Activated T-helper 17 cell treated with anti-CD3 and anti-CD28 coated beads, Interleukin-2, amount 50 U/mL, for 72 hours (primary cell): ENCODE results near the gene KRT80. TPM values are rescaled to one million over a fixed set of nuclear protein-coding genes. Genes with fewer than 3 reads are reported as not detected.
A peak's percentile ranks its signal among the peaks of the same experiment; 100 is the strongest.

Experiments
- ATAC-seq: fragments of 150-1000 bp; cut with Tn5 transposase; replicated peaks from 2 replicates; pipeline ENCODE4 v1.10.0; 2021; ENCODE audit warnings: mild to moderate bottlenecking, moderate library complexity
- H3K27ac Mint-ChIP-seq: one replicate; pipeline ENCODE4 v1.8.0; 2022; ENCODE audit warnings: mixed read lengths
- H3K27me3 Mint-ChIP-seq: one replicate; pipeline ENCODE4 v1.8.0; 2022; ENCODE audit warnings: mixed read lengths
- H3K36me3 Mint-ChIP-seq: one replicate; pipeline ENCODE4 v1.8.0; 2022; ENCODE audit warnings: low read depth, mild to moderate bottlenecking, mixed read lengths
- H3K4me1 Mint-ChIP-seq: one replicate; pipeline ENCODE4 v1.8.0; 2022; ENCODE audit warnings: mixed read lengths
- H3K4me3 Mint-ChIP-seq: one replicate; pipeline ENCODE4 v1.8.0; 2022; ENCODE audit warnings: mild to moderate bottlenecking, mixed read lengths
- H3K9me3 Mint-ChIP-seq: one replicate; pipeline ENCODE4 v1.8.0; 2022; ENCODE audit warnings: mixed read lengths
- total RNA-seq, 2 donors: library from RNA; stranded (reverse); gene quantifications; one replicate each; pipeline ENCODE4 v1.2.3, GENCODE V29; 2022

The KRT80 gene
- total RNA-seq, 2 donors from 2014 or later: not detected

GRCh38 chr12:52187206-52187605 is 4.6 kb downstream of the KRT80 start:
- no peaks in the 10 kb centered on the region for H3K9me3 Mint-ChIP-seq
- H3K36me3 Mint-ChIP-seq: no peaks in the 10 kb centered on the region
- no peak for ATAC-seq
- peaks cover 6% of the 10 kb centered on the region for H3K4me1 Mint-ChIP-seq
- H3K4me3 Mint-ChIP-seq: no peak overlapping the region
- peaks cover 4% of the 10 kb centered on the region for H3K27me3 Mint-ChIP-seq
- no peak overlapping the region for H3K27ac Mint-ChIP-seq

DNA sequence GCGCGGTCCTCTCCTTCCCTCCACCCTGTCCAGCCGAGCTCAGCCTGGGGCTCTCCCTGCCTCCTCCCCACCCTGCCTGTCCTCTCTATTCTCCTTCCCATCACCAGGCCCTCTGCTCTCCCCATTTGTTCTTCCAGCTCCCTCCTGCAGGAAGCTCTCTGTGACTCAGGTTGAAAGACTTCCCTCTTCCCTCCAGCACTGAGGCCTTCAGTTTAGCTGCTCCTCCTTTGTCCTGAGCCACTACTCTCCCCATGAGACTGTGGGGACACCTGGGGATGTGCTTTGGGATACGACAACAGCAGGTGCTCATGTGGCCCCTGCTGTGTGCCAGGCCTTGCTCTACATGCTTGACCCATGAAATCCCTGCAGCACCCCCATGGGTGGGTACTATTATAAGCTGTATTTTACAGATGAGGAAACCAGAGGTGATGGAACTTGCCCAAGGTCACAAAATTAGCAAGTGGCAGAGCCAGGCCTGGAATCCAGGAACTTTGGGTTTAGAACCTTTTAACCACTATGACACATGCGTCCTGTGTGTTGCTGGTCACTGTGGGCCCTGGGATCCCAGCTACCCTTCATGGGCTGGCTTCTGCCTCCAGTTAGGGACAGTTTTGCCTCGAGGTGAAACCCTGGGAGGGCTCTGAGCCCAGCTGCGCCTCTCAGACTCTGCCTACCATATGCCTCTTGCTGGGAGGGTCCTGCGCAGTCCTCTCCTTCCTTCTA is 5.5 kb downstream of the KRT80 start:
- Mint-ChIP-seq H3K27ac (peak overlapping the region; percentile 10), H3K4me1 (peaks cover 5% of the 10 kb centered on the region), H3K27me3 (peaks cover 4% of the 10 kb centered on the region), H3K4me3 (no peak overlapping the region), H3K36me3 (no peaks in the 10 kb centered on the region), H3K9me3 (no peaks in the 10 kb centered on the region)
- no peak for ATAC-seq

DNA sequence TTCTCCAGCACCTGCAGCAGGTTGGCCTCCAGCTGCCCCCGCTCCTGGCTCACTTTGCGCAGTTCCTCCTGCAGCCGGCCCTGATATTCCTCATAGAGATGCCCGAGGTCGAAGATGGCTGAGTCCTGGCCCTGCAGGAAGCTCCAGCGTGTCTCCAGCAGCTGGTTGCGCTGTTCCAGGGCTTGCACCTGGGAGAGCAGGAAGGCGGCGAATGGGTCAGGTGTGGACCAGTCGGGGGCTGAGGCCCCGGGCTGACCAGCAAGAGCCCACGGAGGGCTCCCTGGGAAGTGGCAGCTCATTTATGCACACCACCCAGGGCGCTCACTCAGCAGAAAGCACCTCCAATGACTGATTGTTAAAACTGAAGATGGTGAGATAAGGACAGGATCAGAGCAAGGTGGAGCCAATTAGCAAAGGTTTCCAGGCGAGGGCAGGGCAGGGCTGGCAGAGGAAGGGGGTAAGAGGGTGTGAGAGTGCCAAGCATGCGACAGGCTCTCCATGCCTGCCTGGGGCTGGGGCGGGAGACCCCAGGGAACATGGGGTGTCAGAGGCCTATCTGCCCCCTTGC is 6.3 kb downstream of the KRT80 start:
- no peak overlapping the region for H3K4me3 Mint-ChIP-seq

DNA sequence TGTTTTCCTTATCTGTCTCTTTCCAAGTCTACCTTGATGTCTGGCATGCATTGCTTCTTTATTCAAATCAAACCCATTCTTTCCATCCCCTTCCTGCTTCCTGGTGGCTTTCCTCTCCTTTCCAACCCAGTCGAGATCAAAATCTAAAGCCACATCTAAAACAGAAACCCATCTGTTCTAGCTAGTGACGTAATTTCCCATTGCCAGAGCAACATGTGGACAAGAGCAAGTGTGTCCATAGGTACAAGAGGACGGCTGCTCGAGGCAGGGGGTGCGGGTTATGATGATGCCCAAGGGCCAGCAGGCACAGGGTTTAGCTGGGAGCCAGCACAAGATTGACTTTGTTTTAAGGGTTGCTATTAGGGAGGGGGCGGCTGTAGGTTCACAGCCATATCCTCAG is 7.0 kb downstream of the KRT80 start:
- Mint-ChIP-seq H3K27ac (no peak overlapping the region), H3K4me1 (peaks cover 5% of the 10 kb centered on the region), H3K27me3 (no peaks in the 10 kb centered on the region), H3K9me3 (no peaks in the 10 kb centered on the region), H3K4me3 (no peak overlapping the region), H3K36me3 (no peaks in the 10 kb centered on the region)
- ATAC-seq: no peak

More for the DNA sequence above, 6.3 kb downstream of the KRT80 start:
- no peaks in the 10 kb centered on the region for H3K9me3 Mint-ChIP-seq
- ATAC-seq: no peak
- no peaks in the 10 kb centered on the region for H3K36me3 Mint-ChIP-seq
- H3K27me3 Mint-ChIP-seq: peaks cover 1% of the 10 kb centered on the region
- no peak overlapping the region for H3K27ac Mint-ChIP-seq
- H3K4me1 Mint-ChIP-seq: peaks cover 5% of the 10 kb centered on the region

GRCh38 chr12:52183971-52184370 is 7.8 kb downstream of the KRT80 start:
- Mint-ChIP-seq H3K36me3 (no peaks in the 10 kb centered on the region), H3K27ac (no peak overlapping the region), H3K27me3 (no peaks in the 10 kb centered on the region), H3K4me1 (peaks cover 5% of the 10 kb centered on the region), H3K9me3 (no peaks in the 10 kb centered on the region), H3K4me3 (no peak overlapping the region)
- no peak for ATAC-seq

DNA sequence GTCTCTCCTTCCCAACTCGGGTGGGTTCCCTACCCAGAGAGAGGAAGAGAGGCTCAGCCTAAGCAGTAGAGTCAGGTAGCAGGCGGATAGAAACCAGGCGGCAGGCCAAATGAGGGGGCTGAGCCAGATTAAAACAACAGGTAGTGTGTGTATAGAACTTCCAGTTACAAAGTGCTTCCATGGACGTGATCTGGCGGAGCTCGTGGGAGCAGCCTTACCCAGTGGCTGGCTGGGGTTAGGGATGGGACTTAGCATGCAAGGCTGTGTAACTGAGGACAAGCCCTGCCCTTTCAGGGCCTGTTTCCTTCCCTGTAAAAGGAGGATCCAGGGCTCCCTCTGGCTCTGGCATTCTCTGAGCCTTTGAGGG is 8.3 kb downstream of the KRT80 start:
- H3K4me3 Mint-ChIP-seq: no peak overlapping the region
- H3K9me3 Mint-ChIP-seq: no peaks in the 10 kb centered on the region
- ATAC-seq: no peak

GRCh38 chr12:52182898-52183543 is 8.8 kb downstream of the KRT80 start:
- no peaks in the 10 kb centered on the region for H3K27me3 Mint-ChIP-seq
- no peaks in the 10 kb centered on the region for H3K9me3 Mint-ChIP-seq
- peaks cover 5% of the 10 kb centered on the region for H3K4me1 Mint-ChIP-seq
- no peak for ATAC-seq
- no peaks in the 10 kb centered on the region for H3K36me3 Mint-ChIP-seq
- no peak overlapping the region for H3K4me3 Mint-ChIP-seq
- H3K27ac Mint-ChIP-seq: no peak overlapping the region

More for the DNA sequence above, 8.3 kb downstream of the KRT80 start:
- no peaks in the 10 kb centered on the region for H3K27me3 Mint-ChIP-seq
- H3K27ac Mint-ChIP-seq: no peak overlapping the region
- H3K4me1 Mint-ChIP-seq: peaks cover 5% of the 10 kb centered on the region
- no peaks in the 10 kb centered on the region for H3K36me3 Mint-ChIP-seq

GRCh38 chr12:52182384-52182783 is 9.4 kb downstream of the KRT80 start:
- peaks cover 5% of the 10 kb centered on the region for H3K4me1 Mint-ChIP-seq
- H3K27me3 Mint-ChIP-seq: no peaks in the 10 kb centered on the region
- no peak overlapping the region for H3K27ac Mint-ChIP-seq
- no peak for ATAC-seq
- H3K4me3 Mint-ChIP-seq: no peak overlapping the region
- no peaks in the 10 kb centered on the region for H3K36me3 Mint-ChIP-seq
- H3K9me3 Mint-ChIP-seq: no peaks in the 10 kb centered on the region

DNA sequence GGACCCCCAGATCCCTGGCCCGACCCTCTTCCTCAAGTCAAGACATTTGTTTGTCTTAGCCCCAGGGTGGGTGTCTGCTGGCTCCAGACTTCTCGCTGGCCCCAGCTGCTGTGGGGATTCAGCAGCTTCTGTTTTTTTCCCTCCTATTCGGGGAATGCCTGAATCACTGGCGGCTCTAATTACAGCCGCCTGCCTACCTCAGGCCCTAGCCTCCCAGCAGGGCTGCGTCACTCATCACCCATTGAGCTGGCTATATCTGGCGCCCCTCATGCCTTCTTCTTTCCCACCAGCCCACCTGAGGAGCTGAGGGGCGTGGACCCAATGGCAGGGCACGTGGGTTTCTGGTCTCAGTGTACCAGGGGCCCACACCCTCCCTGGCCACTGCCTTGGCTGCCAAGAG is 10.1 kb downstream of the KRT80 start:
- no peak for ATAC-seq
- no peak overlapping the region for H3K4me3 Mint-ChIP-seq
- no peaks in the 10 kb centered on the region for H3K27me3 Mint-ChIP-seq
- no peak overlapping the region for H3K27ac Mint-ChIP-seq
- no peaks in the 10 kb centered on the region for H3K9me3 Mint-ChIP-seq
- peaks cover 5% of the 10 kb centered on the region for H3K4me1 Mint-ChIP-seq
- H3K36me3 Mint-ChIP-seq: no peaks in the 10 kb centered on the region

GRCh38 chr12:52180971-52181628 is 10.7 kb downstream of the KRT80 start:
- H3K36me3 Mint-ChIP-seq: no peaks in the 10 kb centered on the region
- ATAC-seq: no peak
- H3K4me3 Mint-ChIP-seq: no peak overlapping the region
- H3K4me1 Mint-ChIP-seq: peaks cover 5% of the 10 kb centered on the region
- no peaks in the 10 kb centered on the region for H3K9me3 Mint-ChIP-seq
- H3K27me3 Mint-ChIP-seq: no peaks in the 10 kb centered on the region
- H3K27ac Mint-ChIP-seq: no peak overlapping the region

- Mint-ChIP-seq H3K9me3 (no peaks in the 10 kb centered on the region), H3K4me3 (no peak overlapping the region), H3K27ac (no peak overlapping the region), H3K36me3 (no peaks in the 10 kb centered on the region), H3K27me3 (no peaks in the 10 kb centered on the region), H3K4me1 (peaks cover under 1% of the 10 kb centered on the region)
- ATAC-seq: no peak
Observed at GRCh38 chr12:52179396-52179973, 12.3 kb downstream of the KRT80 start.

DNA sequence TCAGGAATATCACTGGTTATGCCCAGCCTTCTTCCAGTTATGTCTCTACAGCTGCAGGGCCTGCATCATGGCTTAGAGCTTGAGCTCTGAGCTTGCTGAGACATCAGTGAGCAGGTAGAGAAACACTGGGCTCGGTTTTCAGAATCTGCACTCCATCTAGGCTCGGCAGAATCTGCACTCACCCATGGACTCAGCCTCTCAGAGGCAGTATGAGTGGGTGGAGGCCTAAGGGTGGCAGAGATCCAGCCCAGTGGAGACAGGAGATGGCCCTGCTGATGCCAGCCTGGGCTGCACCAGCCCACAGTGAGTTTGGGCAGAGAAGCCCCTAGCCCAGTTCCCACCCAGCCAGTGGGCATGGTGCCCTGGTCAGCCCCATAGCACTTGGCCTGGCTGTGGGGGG is 12.8 kb downstream of the KRT80 start:
- Mint-ChIP-seq H3K36me3 (no peaks in the 10 kb centered on the region), H3K4me3 (no peak overlapping the region), H3K27me3 (no peaks in the 10 kb centered on the region), H3K9me3 (no peaks in the 10 kb centered on the region), H3K27ac (no peak overlapping the region), H3K4me1 (no peaks in the 10 kb centered on the region)
- no peak for ATAC-seq

- Mint-ChIP-seq H3K9me3 (no peaks in the 10 kb centered on the region), H3K4me1 (no peaks in the 10 kb centered on the region), H3K27ac (no peak overlapping the region), H3K27me3 (no peaks in the 10 kb centered on the region), H3K4me3 (no peak overlapping the region), H3K36me3 (no peaks in the 10 kb centered on the region)
- no peak for ATAC-seq
Observed at GRCh38 chr12:52178443-52178842, 13.4 kb downstream of the KRT80 start.

DNA sequence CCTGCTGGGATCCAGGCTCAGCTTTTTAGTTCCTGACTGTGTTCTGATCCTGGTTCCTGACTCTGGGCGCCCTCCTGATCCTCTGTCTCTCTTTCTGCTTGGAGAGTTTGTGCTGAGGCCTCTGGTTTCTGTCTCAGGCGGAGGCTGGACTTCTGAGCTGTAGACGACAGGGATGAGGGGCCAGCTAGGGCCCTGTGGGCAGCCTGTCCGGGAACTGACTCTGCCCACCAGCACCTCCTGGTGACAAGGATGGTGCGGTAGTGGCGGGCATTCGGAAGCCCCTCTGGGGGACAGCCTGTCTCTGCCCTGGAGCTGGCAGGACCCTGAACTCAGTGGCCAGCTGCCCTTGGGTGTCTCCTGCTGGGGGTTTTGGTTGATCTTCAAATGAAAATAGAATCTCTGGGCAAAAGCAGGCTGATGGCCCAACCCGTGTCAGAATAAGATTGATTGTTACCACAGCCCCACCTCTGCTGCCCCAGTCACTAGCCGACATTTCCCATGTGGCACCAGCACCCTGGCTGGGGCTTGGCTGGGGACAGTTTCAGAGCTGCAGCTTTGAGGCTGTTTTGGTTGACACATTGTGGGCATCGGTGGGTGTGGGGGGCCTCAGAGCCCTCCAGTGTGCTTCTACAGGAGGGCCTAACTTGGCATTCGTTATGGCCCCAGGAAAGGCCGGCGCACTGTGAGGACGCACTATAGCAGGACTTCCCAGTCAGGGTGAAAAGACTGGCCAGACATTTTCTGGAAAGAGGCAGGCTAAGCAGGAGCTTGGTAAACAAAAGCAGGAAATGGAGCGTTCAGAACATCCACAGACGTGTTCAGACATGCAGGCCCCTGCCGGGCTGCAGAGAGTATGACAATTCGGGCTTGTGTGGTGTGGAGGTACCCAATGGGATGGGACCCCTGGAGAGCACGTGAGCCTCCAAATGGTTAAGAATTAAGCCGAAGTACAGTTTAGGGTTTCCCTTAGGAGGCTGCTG is 16.2 kb downstream of the KRT80 start:
- Mint-ChIP-seq H3K27ac (peak overlapping the region; percentile 60), H3K9me3 (no peaks in the 10 kb centered on the region), H3K4me1 (no peaks in the 10 kb centered on the region), H3K4me3 (no peak overlapping the region), H3K27me3 (no peaks in the 10 kb centered on the region), H3K36me3 (no peaks in the 10 kb centered on the region)
- ATAC-seq: no peak
